Left colon (tissue), 2 donors: ENCODE measurements around the gene MBD5. TPM values are rescaled to one million over a fixed set of nuclear protein-coding genes. Genes with fewer than 3 reads are reported as not detected.
"Not testable (repeated sequence)": the region's sequence is repeated elsewhere in the genome, so short reads cannot be mapped to it uniquely, and the experiment has no call there.

Experiments used
- ATAC-seq: fragments of 200-7000 bp; cut with Tn5 transposase; one replicate; pipeline ENCODE4 v1.9.1; 2020; ENCODE audit warnings: mild to moderate bottlenecking, moderate library complexity
- DNase-seq, 2 donors: peaks; one replicate each; pipeline ENCODE4 v3.0.0-alpha.2; 2020
- intact Hi-C, 2 donors: fragments of 100-400 bp; cut with DNase I in 1 of 2; cut with micrococcal nuclease in 1 of 2; formaldehyde crosslinking; loops; one replicate each; pipeline versions ENCODE4 v1.11.2 to v1.14.0; 2022; cut with DNase I, micrococcal nuclease
- total RNA-seq, 2 donors: library from RNA; stranded (reverse); fragmentation: NEBNext Ultra II Directional; extraction: Animal tissue kit (Norgen Biotek cat#: 25700); gene quantifications; one replicate each; pipeline ENCODE4 v1.2.1, GENCODE V29; 2021
- donor health status: DM: no; HTN: no; CAD: no.
- donor health status: DM: yes; HTN: yes; CAD: no.

MBD5 gene
- total RNA-seq, 2 donors from 2014 or later: 29.8 to 34.4 TPM

DNA sequence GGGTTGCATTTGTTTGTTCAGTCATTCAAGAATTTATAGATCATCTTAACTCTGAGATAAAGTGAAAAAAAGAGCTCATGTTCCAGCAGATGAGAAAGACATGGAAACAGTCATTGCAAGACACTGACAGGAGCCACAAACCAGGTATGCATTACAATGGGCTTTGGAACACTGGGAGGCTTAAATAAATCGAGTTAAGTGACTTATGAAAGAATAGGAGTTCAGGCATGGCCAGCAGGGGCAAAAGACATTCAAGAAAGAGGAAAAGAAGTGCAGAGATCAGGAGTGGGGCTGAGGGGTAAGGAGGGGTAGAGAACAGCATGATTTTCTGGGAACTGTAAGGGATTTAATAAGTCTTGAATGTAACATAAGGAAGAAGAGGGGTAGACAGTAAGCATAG, 502.4 kb downstream of the MBD5 start:
- DNase-seq (no peak), ATAC-seq (no peak)
- intact Hi-C loops: no loop called here

DNA sequence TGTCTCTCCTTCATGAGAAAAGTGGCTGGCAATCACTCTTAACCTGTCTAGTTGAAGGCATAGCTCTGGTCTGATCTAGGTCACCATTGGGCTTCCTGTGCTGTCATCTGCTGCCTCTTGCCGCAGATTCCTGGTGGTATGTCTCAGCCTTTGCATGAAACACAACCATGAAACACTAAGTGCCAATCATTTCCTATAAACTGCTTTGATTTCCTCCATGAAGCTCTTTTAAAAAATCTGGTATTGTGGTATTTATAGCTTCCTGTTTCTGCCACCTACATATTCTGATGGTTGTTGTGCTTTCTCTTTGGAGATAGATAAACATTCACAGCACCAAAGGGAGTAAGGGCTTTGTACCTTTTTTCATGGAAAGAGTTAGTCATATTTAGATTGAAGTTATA, 503.6 kb downstream of the MBD5 start:
- no peak for ATAC-seq
- intact Hi-C loops: no loop called here
- DNase-seq: no peak

DNA sequence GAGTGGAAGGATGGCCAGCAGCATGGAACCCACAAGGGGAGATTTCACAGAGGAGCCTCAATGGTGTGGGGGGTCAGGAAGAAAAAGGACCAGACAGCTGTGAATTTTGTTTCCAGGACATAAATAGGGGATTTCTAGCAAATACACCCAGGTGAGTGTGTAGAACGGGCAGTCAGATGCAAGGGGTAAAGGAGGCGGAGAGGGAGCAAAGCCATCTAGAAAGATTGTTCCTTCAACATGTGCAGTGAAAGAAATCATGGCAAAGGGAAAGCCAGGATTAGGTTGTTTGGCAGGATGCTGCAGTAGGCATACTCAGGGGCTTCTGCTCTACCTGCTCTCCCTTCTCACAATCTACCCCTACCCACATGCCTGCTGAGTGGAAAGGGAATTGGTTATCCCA, 504.2 kb downstream of the MBD5 start:
- intact Hi-C loops: no loop called here
- ATAC-seq (no peak), DNase-seq (no peak)

DNA sequence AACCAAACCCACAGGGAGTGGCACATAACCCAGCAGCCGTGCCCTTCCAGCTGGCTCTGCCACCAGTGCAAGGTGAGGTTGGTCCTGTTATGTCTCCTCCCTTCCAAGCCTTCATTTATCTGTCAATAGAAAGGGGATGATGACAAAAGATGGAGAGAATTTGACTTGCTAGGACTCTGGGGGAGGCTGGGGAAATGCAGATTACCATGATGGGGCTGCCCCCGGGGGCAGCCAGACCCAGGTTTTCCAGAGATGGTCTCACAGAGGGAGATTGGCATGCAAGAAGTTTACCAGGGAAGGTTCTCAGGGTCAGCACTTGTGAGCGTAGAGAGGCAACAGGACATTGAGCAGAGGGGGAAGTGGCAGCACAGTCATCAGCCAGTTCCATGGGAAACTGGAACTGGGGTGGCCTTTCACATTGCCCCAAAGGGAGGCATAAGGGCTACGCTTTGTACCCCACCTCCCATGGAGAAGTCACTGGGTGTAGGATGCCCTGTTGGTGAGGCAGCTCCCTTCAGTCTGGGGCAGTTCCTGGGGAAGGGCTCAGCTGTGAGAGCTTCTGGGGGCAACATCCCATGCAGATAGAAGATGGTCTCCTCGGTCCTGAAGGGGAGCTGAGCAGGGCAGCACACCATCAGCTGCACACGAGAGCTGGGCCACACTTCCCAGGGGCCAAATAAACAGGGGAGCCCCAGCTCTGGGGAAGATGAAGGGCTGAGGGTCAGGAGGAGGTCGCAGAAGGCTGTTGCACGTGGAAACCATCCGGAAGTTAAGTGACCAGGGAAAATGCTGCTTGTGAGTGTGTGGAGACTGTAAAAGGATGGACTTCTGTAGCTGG, 505.8 kb downstream of the MBD5 start:
- intact Hi-C loops: no loop called here
- ATAC-seq: no peak
- no peak for DNase-seq

DNA sequence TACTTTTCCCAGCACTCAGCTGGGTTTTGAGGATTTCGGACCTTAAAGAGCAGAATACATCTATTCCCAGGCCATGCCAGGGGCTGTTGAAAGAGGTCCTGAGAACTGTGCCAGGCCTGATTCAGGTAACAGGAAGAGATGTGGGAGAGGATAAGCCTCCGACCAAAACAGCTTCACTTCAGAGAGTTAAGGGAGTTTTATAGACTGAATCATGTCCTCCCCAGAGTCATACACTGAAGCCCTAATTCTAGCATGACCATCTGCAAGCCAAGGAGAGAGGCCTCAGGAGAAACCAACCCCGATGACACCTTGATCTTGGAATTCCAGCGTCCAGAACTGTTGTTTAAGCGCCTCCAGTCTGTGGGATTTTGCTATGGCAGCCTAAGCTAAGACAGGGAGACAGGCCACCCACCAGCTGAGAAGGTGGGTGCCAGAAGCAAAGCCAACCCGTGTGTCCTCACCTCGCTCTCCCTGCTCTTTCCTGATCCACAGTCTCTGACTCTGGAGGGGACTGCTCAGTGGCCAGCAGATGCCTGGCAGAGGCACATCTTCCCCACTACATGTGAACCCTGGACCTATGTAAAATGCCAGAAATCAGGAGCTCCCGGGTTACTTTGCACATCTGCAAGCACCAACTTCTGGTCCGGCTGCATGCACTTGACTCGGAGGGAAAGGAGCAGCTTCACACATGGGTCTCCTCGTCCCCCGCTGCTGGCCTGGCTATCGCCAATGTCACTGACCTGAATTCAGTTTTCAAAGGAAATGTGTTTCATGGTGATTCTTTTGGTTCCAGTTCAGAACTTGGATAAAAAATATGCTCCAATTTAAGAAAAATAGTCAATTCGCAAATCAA, 506.8 kb downstream of the MBD5 start:
- DNase-seq (no peak), ATAC-seq (no peak)
- intact Hi-C loops: no loop called here

DNA sequence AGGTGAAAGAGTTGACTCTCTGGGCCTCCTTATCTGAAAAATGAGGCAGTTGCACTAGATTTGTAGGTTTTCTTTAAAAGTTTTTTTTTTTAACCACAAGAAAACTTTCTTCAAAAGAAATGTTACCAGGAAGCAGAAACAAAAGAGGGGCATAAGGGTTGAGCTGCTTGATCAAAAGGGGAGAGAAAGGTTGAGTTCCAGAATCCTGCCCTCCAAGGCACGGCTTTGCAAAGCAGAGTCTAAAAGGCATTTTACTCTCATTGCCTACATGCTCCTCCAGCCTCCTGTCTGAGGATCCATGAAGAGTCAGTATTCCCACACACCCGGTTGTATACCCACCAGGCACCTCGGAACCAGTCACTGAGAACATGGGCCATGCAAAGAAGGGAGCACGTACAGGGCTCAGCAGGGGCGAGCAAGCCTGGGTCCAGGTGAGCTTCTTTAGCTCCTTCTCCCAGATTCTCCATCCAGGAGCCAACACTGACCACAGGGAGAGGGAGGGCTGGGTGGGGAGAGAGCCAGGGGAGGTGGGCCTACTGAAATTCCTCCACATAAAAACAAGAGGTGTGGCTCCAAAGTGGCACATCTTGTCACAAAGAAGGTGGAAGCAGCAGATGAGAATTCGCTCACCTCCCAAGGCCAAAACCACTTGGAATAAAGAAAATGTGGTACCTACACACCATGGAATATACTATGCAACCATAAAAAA, 507.6 kb downstream of the MBD5 start:
- ATAC-seq: no peak
- DNase-seq: no peak
- intact Hi-C loops: no loop called here

DNA sequence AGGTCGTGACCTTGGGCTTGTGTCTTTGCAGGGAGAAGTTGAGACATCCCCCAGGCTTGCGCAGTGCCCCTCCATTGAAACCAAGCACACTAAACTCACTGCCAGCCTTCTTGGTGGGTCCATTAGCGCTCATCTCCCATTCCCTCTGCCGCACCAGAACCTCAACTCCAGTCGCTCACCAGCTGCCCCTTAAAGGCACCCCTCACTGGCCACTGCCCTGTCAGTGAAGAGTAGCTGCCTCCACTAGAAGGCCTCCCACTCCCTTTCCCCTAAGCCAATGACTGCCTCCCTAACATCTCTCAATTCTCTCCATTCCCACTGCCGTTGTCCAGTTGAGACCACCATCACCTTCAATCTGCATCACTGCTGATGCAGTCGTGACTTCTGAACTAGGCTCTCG, 508.9 kb downstream of the MBD5 start:
- DNase-seq (no peak), ATAC-seq (no peak)
- intact Hi-C loops: no loop called here

DNA sequence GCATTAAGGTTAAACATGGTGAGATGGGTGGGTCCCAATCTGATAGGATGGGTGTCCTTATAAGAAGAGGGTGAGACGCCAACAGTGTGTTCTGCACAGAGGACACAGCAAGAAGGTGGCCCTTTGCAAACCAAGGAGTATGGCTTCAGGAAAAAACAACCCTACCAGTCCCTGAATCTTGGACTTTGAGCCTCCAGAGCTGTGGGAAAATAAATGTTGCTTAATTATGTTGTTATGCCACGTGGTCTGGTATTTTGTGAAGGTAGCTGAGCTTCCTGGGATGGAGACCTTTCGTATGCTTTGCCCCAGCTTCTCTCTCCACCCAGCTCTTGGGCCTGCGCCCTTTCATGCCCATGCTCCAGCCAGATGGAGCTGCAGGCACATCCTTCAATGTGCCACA, 509.5 kb downstream of the MBD5 start:
- ATAC-seq (peak; percentile 64), DNase-seq (no peak)
- intact Hi-C loops: no loop called here

DNA sequence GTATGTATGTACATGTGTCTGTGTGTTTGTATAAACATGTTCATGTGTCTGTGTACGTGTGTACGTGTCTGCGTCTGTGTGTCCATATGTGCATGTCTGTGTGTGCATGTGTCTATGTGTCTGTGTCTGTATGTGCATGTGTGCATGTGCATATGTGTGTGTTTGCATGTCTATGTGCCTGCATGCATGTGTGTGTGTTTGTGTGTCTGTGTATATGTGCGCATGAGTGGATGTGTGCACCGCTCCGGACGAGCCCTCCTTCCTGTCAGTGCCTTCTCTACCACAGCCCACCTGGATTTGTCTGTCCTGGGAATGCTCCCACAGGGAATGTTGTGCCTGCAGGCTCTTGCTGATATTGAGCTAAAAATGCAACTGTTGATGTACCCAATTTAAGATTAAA, 510.3 kb downstream of the MBD5 start:
- no peak for ATAC-seq
- DNase-seq: no peak
- intact Hi-C loops: no loop called here

DNA sequence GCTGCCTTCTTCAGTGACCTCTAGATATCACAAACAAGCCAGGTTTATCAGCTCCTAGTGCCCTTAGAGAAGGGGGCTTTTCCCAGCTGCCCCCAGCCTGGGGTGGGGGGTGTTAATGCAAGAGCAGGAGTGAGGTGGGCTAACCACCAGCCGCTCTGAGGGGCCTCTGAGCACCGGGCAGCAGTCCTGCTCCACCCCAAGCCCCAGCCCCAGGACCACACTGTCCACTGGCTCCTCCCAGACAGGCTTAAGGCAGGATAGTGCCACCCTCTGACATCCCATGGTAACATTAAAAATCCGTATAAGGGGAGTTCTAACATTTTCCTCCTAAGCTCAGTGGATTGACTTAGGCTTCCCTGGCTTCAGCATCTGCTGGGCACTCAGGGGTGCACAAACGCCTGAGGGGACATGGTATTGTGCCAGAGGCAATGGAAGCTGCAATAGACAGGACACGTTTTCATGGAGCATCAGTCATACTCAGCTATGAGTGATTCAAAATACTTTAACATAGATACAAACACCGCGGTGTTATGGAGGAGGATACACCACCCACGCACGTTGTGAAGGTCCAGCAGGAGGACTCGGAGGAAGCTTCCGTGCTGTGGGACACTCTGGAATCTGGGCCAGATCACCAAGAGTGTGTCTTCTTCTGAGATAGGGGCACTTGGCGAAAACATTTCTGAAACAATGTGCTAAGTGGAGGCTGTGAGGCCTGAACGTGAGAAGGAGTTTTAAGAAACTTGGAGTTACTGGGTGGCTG, 511.0 kb downstream of the MBD5 start:
- DNase-seq: no peak
- ATAC-seq: no peak
- intact Hi-C loops: no loop called here

DNA sequence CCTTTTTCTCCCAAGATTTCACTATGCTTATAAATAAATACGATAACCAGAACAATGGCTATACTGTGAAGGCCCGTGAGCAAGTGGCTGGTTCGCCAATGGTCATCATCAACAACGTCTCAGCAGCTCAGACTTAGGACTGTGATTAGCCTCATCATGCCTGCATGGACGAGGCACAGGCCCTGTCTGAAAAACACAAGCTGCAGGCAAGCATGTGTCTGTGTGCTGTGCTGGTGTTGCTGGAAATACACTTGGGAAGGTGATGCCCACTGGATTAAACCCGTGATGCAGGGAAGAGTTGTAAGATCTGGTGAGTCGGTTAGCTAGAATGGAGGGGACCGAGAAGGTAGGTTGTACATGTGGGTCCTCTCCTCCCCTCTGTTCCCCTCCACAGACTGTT, 512.1 kb downstream of the MBD5 start:
- DNase-seq (no peak), ATAC-seq (no peak)
- intact Hi-C loops: no loop called here

DNA sequence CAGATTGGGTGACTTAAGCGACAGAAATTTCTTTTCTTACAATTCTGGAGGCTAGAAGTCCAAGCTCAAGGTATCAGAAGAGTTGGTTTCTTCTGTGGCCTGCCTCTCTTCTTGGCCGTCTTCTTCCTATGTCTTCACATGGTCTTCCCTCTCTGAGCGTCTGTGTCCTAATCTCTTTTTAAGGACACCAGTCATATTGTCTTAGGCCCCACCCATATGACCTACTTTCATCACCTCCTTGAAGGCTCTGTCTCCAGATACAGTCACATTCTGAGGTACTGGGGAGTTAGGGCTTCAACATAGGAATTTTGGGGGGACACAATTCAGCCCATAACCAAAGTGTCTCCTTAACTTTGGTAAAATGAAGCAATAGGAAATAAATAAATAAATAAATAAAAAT, 512.8 kb downstream of the MBD5 start:
- ATAC-seq (no peak), DNase-seq (no peak)
- intact Hi-C loops: no loop called here

DNA sequence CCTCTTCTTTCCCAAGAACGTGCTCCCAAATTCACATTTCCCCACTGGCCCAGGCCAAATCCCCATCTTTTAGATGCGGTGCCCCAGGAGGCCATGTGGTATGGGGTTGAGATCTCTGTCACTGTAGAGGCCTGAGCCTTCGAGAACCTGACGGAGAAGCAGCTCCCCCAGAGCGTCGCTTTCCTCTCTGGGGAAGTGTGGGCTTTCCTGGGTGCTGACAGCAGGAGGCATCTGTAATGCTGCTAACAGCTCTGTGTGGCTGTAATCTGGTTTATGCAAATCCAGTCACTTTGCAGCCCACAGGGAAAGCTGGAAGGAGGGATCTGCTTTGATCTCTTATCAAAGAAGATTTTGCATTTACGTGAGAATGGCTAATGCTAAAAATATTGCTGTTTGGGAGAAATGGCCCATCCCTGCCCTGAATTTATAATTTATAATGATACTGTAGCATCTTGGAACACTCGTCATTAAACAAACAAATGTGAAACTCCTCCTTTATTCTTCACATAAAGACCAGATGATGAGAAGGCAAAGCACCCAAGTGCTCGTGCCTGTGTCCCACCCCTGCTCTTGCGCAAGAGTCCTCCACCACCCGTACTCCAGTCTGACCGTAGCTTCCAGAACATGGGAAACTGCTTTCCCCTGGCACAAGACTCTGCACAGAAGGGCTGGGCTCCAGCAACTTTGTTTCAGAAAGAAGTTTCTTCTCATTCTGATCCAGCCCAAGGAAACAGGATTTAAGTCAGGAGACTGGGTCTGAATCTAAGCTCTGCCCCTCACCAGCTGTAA, 513.7 kb downstream of the MBD5 start:
- DNase-seq: no peak
- intact Hi-C loops: no loop called here
- no peak for ATAC-seq

DNA sequence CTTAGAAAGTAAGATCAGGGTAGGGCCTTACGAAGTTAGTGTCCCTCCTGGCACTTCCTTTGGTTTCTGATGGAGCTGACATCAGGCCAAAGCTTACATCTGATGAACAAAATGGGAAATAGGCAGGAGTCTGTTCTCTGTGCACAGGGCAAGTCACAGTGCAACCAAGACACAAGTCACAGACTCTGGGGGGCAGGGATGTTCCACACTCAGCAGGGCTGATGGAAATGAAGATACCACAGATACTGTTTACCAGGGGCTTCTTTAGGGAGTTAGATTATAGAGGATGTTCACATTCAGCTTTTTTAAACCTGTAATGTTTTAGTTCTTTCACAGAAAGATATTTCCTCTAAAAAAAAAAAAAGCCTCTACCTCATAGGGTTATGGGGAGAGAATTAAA, 517.5 kb downstream of the MBD5 start:
- no peak for DNase-seq
- intact Hi-C loops: no loop called here
- no peak for ATAC-seq

DNA sequence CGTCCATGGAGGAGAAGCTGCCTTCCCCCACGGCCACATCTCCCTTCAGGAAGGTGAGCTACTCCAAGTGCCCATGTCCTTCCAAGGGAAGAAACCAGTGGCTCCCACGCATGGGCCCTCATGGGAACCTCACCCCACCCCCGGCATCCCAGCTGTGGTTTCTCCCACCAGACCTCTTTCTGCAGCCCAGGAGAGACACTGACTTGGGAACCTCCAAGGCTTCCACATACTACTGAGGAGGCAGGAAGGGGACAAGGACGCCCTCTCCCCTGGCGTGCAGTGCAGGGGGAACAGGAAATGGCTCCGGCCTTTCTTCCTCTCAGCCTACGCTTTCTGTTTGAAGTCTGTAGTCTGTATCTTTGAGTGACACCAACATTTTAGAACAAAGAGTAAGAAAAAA, 519.1 kb downstream of the MBD5 start:
- DNase-seq: no peak
- no peak for ATAC-seq
- intact Hi-C loops: no loop called here

DNA sequence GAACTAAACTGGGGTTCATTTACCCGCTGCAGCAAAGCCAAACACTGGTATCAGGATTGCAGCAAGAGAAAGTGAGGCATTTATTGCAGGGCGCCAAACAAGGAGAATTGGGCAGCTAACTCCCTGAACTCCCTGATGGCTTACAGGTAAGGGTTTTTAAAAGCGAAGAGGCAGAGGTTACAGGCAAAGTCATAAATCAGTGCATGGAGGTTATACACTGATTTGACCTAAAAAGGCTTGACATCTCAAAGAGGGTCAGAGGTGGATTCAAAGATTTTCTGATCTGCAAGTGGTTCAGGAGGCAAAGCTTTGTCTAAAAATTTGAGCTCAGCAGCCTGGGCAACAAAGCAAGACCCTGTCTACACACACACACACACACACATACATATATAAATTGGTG, 520.9 kb downstream of the MBD5 start:
- intact Hi-C loops: no loop called here
- no peak for ATAC-seq
- DNase-seq: no peak

DNA sequence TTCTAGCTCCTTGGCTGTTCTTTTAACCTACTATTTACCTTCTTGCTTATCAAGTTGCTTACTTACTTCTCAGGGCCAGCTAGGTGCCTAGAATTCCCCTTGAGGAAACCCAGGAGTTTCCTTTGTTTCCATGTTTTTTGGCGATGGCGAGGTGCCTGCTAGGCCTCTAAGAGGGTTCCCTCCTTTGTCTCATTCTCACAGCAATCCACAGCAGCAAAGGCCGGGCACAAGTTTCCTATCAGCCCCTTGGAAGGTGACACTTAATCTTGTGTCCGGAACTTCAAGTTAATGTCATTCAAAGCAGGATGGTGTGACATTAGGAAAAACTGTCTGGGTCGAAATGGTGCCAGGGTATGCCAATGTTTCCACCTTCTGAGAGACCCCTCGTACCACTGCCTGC, 521.7 kb downstream of the MBD5 start:
- ATAC-seq: no peak

DNA sequence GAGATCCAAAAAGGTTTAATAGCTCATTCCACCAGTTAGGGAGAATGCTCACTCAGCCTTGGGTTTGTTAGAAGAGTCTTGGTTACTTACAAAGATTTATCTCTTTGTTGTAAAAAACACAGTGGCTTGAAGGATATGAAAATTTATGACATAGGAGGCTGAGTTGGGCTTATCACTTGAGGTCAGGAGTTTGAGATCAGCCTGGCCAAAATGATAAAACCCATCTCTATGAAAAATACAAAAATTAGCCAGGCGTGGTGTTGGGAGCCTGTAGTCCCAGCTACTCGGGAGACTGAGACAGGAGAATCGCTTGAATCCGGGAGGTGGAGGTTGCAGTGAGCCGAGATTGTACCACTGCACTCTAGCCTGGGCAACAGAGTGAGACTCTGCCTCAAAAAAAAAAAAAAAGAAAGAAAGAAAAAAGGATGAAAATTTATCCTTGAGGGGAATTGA, 522.2 kb downstream of the MBD5 start:
- intact Hi-C loops, DNase-seq, ATAC-seq: not testable (repeated sequence)

More for the DNA sequence above, 521.7 kb downstream of the MBD5 start:
- DNase-seq: no peak
- intact Hi-C loops: no loop called here
